A549 (cell line): ENCODE measurements around the gene TMEM115. TPM values are rescaled to one million over a fixed set of nuclear protein-coding genes. Genes with fewer than 3 reads are reported as not detected.
"Not testable (repeated sequence)": the region's sequence is repeated elsewhere in the genome, so short reads cannot be mapped to it uniquely, and the experiment has no call there.

Experiments used
- ATAC-seq, 2 experiments: fragments of 200-7000 bp in 1 of 2; fragments of >200 bp in 1 of 2; cut with Nextera tagmentation in 1 of 2; cut with Tn5 transposase in 1 of 2; 3 replicates each; pipeline versions ENCODE4 v1.8.0 to v1.9.1; 2018 to 2020; ENCODE audit warnings: mild to moderate bottlenecking in 1 of 2, moderate library complexity in 1 of 2
- CTCF ChIA-PET: fragments of 300-600 bp; sonication (Branson Sonifier 250); formaldehyde crosslinking; extraction: SDS; loops from one replicate; lab custom pipeline; 2021; ENCODE audit warnings: antibody characterized with exemption, inconsistent platforms; lab: Yijun Ruan, JAX
- POLR2A ChIA-PET: fragments of 350-600 bp; formaldehyde crosslinking; extraction: SDS; loops from one replicate; lab custom pipeline; 2021; ENCODE audit warnings: antibody characterized with exemption, inconsistent platforms; lab: Yijun Ruan, JAX
- DNase-seq, 2 experiments: peaks; one replicate each; pipeline versions ENCODE4 v3.0.0 to v3.0.0-alpha.2; 2011 to 2016; ENCODE audit warnings: low read depth in 1 of 2, low spot score in 1 of 2
- FAIRE-seq: peaks from 2 replicates; lab custom pipeline; 2011; peaks lifted over from hg19 to GRCh38; lab: Jason Lieb, UNC
- H3K27ac ChIP-seq, 2 experiments: fragments of >200 bp; sonication (Bioruptor Twin); formaldehyde crosslinking; 3 replicates each; pipeline ENCODE4 v1.5.1; 2016 to 2017
- H3K4me1 ChIP-seq: fragments of >200 bp; sonication (Bioruptor Twin); formaldehyde crosslinking; 3 replicates; pipeline ENCODE4 v1.6.1; 2016
- H3K4me2 ChIP-seq: fragments of >200 bp; sonication (Bioruptor Twin); formaldehyde crosslinking; 3 replicates; pipeline ENCODE4 v1.6.1; 2016
- H3K4me3 ChIP-seq: fragments of >200 bp; sonication (Bioruptor Twin); formaldehyde crosslinking; 3 replicates; pipeline ENCODE4 v1.5.1; 2016
- H3K9me3 ChIP-seq: fragments of >200 bp; sonication (Bioruptor Twin); formaldehyde crosslinking; 3 replicates; pipeline ENCODE4 v1.6.1; 2016
- BHLHE40 ChIP-seq: IDR thresholded peaks from 2 replicates; pipeline ENCODE4 v1.6.1; 2012; ENCODE audit warnings: low read depth, low read length, inconsistent platforms
- CBX2 ChIP-seq: fragments of 200-600 bp; sonication (generic); IDR thresholded peaks from 2 replicates; pipeline ENCODE4 v1.6.1; 2016; ENCODE audit warnings: low read depth, mild to moderate bottlenecking, borderline replicate concordance
- CHD2 ChIP-seq: fragments of 150-350 bp; IDR thresholded peaks from 2 replicates; pipeline ENCODE4 v1.6.1; 2014; ENCODE audit warnings: low read length; ENCODE audit not compliant: partially characterized antibody
- CHD4 ChIP-seq: fragments of 200-600 bp; sonication (generic); IDR thresholded peaks from 2 replicates; pipeline ENCODE4 v1.6.1; 2016; ENCODE audit warnings: antibody characterized with exemption, mild to moderate bottlenecking, borderline replicate concordance
- E2F6 ChIP-seq: IDR thresholded peaks from 2 replicates; pipeline ENCODE4 v1.6.1; 2012; ENCODE audit warnings: low read depth, borderline replicate concordance
- EHF ChIP-seq: fragments of 250-450 bp; sonication (Bioruptor Pico); IDR thresholded peaks from 2 replicates; pipeline ENCODE4 v1.5.0; 2020; ENCODE audit warnings: mild to moderate bottlenecking
- ESRRA ChIP-seq: fragments of 150-350 bp; IDR thresholded peaks from 2 replicates; pipeline ENCODE4 v1.6.1; 2014; ENCODE audit warnings: mild to moderate bottlenecking, low read length, borderline replicate concordance
- FOXS1 ChIP-seq: fragments of 250-450 bp; sonication (Bioruptor Pico); IDR thresholded peaks from 2 replicates; pipeline ENCODE4 v1.5.0; 2020; ENCODE audit warnings: mild to moderate bottlenecking, moderate library complexity
- HOXA7 ChIP-seq: fragments of 250-450 bp; sonication (Bioruptor Pico); IDR thresholded peaks from 2 replicates; pipeline ENCODE4 v1.5.0; 2020; ENCODE audit warnings: mild to moderate bottlenecking, moderate library complexity
- MYC ChIP-seq: IDR thresholded peaks from 2 replicates; pipeline ENCODE4 v1.6.1; 2012; ENCODE audit warnings: mild to moderate bottlenecking, inconsistent platforms, low read length, improper control_type of control experiment, borderline replicate concordance
- PBX3 ChIP-seq: IDR thresholded peaks from 2 replicates; pipeline ENCODE4 v1.6.1; 2012
- POLR2AphosphoS2 ChIP-seq: conservative IDR thresholded peaks from 2 replicates; pipeline ENCODE4 v1.6.1; 2012; ENCODE audit warnings: low read length, improper control_type of control experiment, inconsistent platforms
- RAD21 ChIP-seq, 2 experiments: fragments of >200 bp in 1 of 2; sonication (Bioruptor Twin) in 1 of 2; formaldehyde crosslinking in 1 of 2; IDR thresholded peaks in 1 of 2; conservative IDR thresholded peaks in 1 of 2; 2 replicates in 1 of 2; 3 replicates in 1 of 2; pipeline ENCODE4 v1.6.1; 2012 to 2018; ENCODE audit warnings: inconsistent platforms in 1 of 2
- RCOR1 ChIP-seq: fragments of 150-350 bp; IDR thresholded peaks from 2 replicates; pipeline ENCODE4 v1.6.1; 2014; ENCODE audit warnings: antibody characterized with exemption, low read length, low read depth
- REST ChIP-seq: fragments of 200-600 bp; sonication (generic); IDR thresholded peaks from 2 replicates; pipeline ENCODE4 v1.6.1; 2016; ENCODE audit warnings: antibody characterized with exemption, mild to moderate bottlenecking, moderate library complexity
- TFCP2L1 ChIP-seq: fragments of 250-450 bp; sonication (Bioruptor Pico); IDR thresholded peaks from 2 replicates; pipeline ENCODE4 v1.5.0; 2021; ENCODE audit warnings: mild to moderate bottlenecking
- USF2 ChIP-seq: fragments of 450-650 bp; IDR thresholded peaks from 2 replicates; pipeline ENCODE4 v1.6.1; 2014; ENCODE audit warnings: antibody characterized with exemption
- ZC3H11A ChIP-seq: fragments of 450-650 bp; IDR thresholded peaks from 2 replicates; pipeline ENCODE4 v1.6.1; 2014; ENCODE audit warnings: antibody characterized with exemption, mild to moderate bottlenecking
- ZFP36 ChIP-seq: fragments of 450-650 bp; IDR thresholded peaks from 2 replicates; pipeline ENCODE4 v1.6.1; 2014; ENCODE audit warnings: borderline replicate concordance; ENCODE audit not compliant: partially characterized antibody
- ZNF302 ChIP-seq: fragments of 250-450 bp; sonication (Bioruptor Pico); IDR thresholded peaks from 2 replicates; pipeline ENCODE4 v1.9.0; 2021; ENCODE audit warnings: inconsistent platforms, mild to moderate bottlenecking, moderate library complexity
- WGBS: methylation state at CpG from one replicate; pipeline ENCODE4 v1.1.6; 2017; ENCODE audit errors: missing lambda C conversion rate; 5-methylcytosine and 5-hydroxymethylcytosine counted together
- polyA plus RNA-seq, 4 experiments: library from polyadenylated mRNA; depleted of rRNA in 3 of 4; stranded (reverse); fragments of >200 nt; fragmentation: RNase III in 1 of 4; extraction: RNeasy Plus Mini Kit Qiagen cat#74134 plus additional on column Dnase treatment in 1 of 4; gene quantifications; 2 replicates in 3 of 4; 3 replicates in 1 of 4; pipeline ENCODE4 v1.2.3, GENCODE V29; 2011 to 2017
- TF ChIP-seq, protein P1 (sequence below): fragments of >200 bp; sonication (Bioruptor Twin); formaldehyde crosslinking; IDR thresholded peaks from 2 replicates; pipeline ENCODE4 v1.6.1; 2016
- TF ChIP-seq, protein P2 (sequence below): fragments of >200 bp; sonication (Bioruptor Twin); formaldehyde crosslinking; IDR thresholded peaks from 3 replicates; pipeline ENCODE4 v1.5.1; 2016

The TMEM115 gene
- polyA plus RNA-seq, 2 of the 4 experiments (the other 2 are of a cell fraction): 17.4 to 26.8 TPM

DNA sequence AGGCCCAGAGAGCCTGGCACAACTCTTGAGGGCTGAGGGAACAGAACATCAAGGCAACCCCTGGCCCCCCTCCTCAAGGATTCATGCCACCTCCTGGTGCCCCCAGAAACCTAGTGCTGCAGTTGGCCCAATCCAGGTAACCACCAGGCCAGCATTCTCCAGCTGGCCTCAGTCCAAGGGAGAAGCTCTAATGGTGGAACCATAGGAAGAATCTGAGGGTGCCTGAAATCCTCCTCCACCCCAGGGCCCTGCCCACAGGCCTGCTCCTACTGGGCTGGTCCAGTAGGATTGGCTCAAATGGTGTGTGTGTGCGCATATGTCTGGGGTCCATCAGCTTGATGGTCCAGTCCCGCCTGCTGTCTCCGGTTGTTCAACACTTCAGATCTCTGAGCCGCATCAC, 44.5 kb downstream of the TMEM115 start:
- no peaks in the 10 kb centered on the region for H3K9me3 ChIP-seq
- no peak overlapping the region for H3K4me2 ChIP-seq
- H3K4me3 ChIP-seq: no peak overlapping the region
- CTCF ChIA-PET: interaction anchor here (0.6 to 2.8 kb wide), 5 partner anchors 10 to 15 kb away, joined by 3 to 17 read pairs (median 3); partner anchors contain the start of genes HYAL3, NAA80 and TUSC2
- H3K4me1 ChIP-seq: peaks cover 21% of the 10 kb centered on the region
- DNase-seq (no peak), FAIRE-seq (no peak), ATAC-seq (no peak)
- TF ChIP-seq RCOR1 (no peak), CHD2 (no peak), PBX3 (no peak), REST (no peak), USF2 (no peak), CHD4 (no peak), POLR2AphosphoS2 (no peak), ZFP36 (no peak), ESRRA (no peak), MYC (no peak), ZNF302 (CRISPR knock-in tag) (no peak), RAD21 (conservative IDR thresholded peaks at IDR 0.05 in 1 of 2, IDR thresholded peaks at IDR 0.05 in 1 of 2) (no peak), EHF (CRISPR knock-in tag) (no peak), BHLHE40 (no peak), TFCP2L1 (no peak)
- TF ChIP-seq, protein P1, sequence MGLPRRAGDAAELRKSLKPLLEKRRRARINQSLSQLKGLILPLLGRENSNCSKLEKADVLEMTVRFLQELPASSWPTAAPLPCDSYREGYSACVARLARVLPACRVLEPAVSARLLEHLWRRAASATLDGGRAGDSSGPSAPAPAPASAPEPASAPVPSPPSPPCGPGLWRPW: no peak
- TF ChIP-seq, protein P2, sequence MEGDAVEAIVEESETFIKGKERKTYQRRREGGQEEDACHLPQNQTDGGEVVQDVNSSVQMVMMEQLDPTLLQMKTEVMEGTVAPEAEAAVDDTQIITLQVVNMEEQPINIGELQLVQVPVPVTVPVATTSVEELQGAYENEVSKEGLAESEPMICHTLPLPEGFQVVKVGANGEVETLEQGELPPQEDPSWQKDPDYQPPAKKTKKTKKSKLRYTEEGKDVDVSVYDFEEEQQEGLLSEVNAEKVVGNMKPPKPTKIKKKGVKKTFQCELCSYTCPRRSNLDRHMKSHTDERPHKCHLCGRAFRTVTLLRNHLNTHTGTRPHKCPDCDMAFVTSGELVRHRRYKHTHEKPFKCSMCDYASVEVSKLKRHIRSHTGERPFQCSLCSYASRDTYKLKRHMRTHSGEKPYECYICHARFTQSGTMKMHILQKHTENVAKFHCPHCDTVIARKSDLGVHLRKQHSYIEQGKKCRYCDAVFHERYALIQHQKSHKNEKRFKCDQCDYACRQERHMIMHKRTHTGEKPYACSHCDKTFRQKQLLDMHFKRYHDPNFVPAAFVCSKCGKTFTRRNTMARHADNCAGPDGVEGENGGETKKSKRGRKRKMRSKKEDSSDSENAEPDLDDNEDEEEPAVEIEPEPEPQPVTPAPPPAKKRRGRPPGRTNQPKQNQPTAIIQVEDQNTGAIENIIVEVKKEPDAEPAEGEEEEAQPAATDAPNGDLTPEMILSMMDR: no peak
- POLR2A ChIA-PET: interaction anchor here (0.7 to 0.8 kb wide), 2 partner anchors 22 to 23 kb away, joined by 3 read pairs; partner anchors contain the start of gene IFRD2
- 92% methylated on average over 4 of the region's 4 CpGs for WGBS
- no peak overlapping the region for H3K27ac ChIP-seq

DNA sequence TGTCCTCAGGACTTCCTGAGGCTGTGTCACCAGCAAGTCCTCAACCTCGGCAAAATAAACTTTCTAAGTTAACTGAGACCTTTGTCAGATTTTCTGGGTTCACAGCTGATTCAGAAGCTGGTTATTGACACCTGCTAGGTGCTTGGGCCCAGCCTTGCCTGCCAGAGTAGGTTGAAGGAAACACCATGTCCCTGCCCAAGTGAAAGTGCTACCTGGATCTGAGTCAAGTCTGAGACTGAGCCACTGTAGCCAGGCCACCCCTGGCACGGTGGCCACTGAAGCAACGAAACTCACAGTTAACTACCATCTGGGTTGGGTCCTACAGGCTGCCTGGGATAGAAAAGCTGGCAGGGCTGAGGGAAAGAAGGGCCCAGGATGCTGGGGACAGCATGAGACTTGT, 45.0 kb downstream of the TMEM115 start:
- no peak for FAIRE-seq
- DNase-seq: no peak
- TF ChIP-seq E2F6 (no peak), FOXS1 (no peak), CBX2 (no peak), ZC3H11A (no peak), ZFP36 (no peak), HOXA7 (CRISPR knock-in tag) (no peak), ZNF302 (CRISPR knock-in tag) (no peak)
- 96% methylated on average over 3 of the region's 3 CpGs for WGBS
- ATAC-seq: no peak
- no peak overlapping the region for H3K4me3 ChIP-seq
- H3K9me3 ChIP-seq: no peaks in the 10 kb centered on the region
- POLR2A ChIA-PET: interaction anchor here (0.7 kb wide), 1 partner anchor 22 kb away, joined by 3 read pairs; the partner anchor contains the start of gene IFRD2
- H3K27ac ChIP-seq: no peak overlapping the region
- H3K4me2 ChIP-seq: no peak overlapping the region
- CTCF ChIA-PET: interaction anchor here (0.6 to 2.8 kb wide), 3 partner anchors 10 to 14 kb away, joined by 3 to 17 read pairs (median 8); partner anchors contain the start of genes HYAL3, NAA80 and TUSC2
- peaks cover 25% of the 10 kb centered on the region for H3K4me1 ChIP-seq

DNA sequence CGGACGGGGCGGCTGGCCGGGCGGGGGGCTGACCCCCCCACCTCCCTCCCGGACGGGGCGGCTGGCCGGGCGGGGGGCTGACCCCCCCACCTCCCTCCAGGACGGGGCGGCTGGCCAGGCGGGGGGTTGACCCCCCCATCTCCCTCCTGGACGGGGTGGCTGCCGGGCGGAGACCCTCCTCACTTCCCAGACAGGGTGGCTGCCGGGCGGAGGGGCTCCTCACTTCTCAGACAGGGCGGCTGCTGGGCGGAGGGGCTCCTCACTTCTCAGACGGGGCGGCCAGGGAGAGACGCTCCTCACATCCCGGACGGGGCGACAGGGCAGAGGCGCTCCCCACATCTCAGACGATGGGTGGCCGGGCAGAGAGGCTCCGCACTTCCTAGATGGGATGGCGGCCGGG, 47.3 kb downstream of the TMEM115 start:
- H3K4me2 ChIP-seq, ATAC-seq, H3K27ac ChIP-seq, H3K9me3 ChIP-seq, DNase-seq, POLR2A ChIA-PET, H3K4me3 ChIP-seq, FAIRE-seq, CTCF ChIA-PET: not testable (repeated sequence)
- H3K4me1 ChIP-seq: peaks cover 16% of the 10 kb centered on the region
- 93% methylated on average over 5 of the region's 32 CpGs for WGBS
